HG03520 (cell line): ENCODE data around the gene COL16A1.
"Not testable (repeated sequence)": the region's sequence is repeated elsewhere in the genome, so short reads cannot be mapped to it uniquely, and the experiment has no call there.

ENCODE experiments used
- ATAC-seq: cut with Tn5 transposase; IDR thresholded peaks from one replicate; pipeline ENCODE4 v1.9.1; 2021; ENCODE audit warnings: mild to moderate bottlenecking, moderate library complexity; ENCODE audit not compliant: unreplicated experiment

Gene COL16A1

DNA sequence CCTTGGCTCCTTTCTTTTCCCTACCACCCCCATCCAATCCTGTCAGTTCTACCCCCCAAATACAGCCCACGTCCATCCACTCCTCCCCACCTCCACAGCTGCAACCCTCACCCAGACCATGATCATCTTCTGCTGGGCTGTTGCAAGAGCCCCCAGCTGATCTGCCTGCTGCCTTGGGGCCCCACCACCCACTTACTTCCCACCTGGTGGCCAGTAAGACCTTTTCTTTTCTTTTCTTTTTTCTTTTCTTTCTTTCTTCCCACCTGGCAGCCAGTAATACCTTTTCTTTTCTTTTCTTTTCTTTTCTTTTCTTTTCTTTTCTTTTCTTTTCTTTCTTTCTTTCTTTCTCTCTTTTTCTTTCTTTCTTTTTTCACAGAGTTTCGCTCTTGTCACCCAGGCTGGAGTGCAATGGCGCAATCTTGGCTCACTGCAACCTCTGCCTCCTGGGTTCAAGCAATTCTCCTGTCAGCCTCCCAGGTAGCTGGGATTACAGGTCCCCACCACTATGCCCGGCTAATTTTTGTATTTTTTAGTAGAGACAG is 3.3 kb upstream of the COL16A1 start:
- not testable (repeated sequence) for ATAC-seq

DNA sequence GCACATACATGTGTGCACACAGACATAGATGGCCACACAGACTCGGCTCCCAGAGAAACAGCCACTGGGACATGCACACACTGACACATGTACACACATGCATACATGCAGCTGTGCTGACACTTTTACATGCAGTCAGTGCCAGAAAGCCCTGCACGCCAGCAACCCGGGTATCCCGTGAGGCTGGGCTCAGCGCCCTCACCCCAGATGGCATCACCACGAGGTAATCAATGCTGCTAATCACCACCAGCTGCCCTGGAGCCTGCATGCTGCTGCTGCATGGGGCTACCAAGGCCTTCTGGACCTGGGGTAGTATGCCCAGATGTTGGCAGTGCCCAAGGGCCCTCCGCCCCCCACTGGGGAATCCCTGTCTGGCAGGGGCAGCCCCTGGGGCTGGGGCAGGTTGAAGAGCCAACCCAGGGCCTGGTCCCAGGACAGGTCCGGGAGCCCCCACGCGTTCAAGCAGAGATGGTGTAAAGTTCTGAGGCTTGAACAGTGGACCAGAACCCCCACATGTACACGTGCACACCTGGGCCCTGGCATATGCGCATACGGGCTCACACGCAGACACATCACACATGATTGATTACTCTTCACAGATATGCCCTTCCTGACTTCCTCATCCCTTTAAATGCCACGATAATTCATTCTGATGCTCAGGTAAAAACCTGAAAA is 2.7 kb upstream of the COL16A1 start:
- ATAC-seq: no peak

DNA sequence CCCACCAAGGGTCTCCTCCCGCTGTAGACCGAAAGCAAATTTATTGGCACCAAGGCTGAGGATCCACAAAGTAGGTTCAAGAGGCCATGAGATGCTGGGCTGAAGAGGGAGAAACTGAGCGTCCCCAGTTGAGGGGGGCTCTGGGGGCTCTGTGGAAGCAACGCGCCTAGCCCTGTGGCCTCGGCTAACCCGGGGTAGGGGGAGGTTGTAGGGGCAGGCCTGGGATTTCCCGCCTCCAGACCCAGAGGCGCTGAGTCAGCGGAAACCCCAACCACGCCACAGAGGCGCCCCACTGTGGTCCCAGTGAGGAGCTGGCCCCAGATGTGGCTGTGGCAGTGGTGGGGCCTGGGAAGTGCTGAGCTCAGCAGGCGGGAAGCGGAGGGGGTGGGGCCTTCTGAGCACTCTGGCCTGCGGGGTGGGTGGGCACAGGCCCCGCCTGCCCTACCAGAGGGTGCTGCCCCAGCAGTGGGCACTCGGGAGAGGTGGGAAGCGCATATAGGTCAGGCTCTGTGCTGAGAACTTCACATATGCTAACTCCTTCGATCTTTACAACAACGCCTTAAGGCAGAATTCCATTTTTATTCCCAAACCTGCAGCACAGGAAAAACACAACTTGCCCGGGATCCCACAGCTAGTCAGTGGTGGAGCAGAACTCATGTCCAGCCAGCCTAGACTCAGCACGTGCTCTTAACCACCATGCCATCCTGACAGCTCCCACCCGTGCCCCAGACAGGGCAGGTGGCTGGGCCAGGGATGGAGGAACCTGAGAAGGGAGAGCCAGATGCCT is 1.5 kb upstream of the COL16A1 start:
- no peak for ATAC-seq

DNA sequence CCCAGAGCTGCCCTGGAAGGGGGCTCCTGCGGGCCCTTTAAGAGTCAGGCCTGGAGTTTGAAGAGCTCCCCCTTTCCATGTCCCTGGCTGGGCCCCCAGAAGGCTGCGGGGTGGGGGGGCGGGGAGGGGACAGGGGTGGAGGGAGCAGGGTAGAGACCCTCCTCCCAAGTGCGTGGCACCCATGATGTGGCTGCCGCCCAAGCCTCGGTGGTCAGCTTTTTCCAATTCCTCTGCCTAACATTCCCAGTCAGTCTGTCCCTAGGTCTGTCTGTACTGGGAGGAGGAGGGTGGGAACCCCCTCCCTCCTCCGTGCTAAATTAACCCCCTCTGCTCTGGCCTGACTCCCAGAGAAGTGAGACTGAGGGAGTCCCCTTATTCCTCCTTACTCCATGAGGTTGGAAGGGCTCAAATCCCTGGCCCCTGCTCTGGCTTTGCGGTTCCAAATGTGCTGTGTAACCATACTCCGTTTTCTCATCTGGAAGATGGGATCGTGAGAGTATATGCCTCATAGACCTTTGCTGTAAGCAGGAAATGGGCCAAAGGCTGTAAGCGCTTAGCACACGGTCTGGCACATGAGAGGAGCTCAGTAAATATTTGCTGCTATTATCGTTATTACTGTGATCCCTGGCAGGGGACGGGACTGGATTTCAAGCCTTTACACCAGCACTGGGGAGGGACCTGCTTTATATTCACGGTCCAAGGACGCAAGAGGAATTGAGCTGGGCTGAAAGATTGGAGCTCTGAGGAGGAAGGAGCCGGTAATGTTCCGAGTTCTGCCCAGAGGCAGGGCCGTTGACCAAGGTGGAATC is 658 bp upstream of the COL16A1 start:
- ATAC-seq: no peak

DNA sequence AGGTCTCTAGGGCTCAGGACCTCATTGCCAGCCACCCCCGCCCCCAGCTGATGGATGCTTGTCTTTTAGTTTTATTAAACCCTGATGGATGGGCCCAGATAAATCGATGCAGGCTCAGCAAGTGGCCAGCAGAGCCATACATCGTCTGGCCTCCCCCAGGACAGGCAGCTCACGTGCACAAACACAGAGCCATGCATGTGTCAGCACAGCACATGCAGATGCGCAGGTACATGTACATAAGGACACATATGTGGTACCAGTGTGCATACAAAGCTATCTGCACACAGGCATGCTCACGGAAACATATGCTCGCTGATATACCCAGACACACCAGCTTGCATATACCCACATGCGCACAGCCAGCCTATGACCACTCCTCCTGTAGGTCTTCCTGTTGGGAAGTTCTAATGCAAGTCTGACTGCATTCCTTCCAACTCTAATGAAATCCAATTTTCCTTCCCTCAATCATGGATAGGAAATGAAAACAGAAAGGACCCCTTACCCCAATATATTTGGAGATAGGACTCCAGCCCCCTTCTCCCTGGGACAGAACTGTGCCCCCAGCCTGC is 897 bp downstream of the COL16A1 start:
- no peak for ATAC-seq

DNA sequence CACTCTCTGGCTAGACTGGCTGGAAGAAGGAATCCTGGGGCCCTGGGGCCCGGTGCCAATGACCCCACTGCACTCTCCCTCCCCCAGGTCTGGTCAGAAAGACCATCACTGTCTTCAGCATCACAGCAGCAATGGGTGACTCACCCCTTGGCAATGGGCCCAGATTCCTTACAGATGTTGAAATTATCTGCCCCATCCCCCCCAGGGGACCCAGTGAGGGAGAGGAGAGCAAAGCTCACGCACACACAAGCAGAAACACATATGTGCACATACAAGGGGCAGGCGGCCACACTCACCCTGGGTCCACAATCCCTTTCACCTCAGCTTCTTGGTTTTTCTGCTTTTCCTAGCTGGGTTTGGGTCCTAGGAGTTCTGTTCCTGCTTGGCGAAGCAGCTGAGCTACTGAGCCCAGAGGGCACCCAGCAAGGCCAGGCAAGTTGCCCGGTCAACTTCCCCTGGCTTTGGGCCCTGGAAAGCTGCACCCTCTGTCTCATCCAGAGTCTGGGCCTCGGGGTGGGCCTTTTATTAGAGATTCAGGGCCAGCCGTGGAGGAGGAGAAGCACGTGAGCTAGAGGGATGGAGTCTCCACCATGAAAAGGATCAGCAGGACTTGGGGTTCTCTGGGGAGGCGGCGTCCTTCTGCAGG is 2.6 kb downstream of the COL16A1 start:
- ATAC-seq: no peak

DNA sequence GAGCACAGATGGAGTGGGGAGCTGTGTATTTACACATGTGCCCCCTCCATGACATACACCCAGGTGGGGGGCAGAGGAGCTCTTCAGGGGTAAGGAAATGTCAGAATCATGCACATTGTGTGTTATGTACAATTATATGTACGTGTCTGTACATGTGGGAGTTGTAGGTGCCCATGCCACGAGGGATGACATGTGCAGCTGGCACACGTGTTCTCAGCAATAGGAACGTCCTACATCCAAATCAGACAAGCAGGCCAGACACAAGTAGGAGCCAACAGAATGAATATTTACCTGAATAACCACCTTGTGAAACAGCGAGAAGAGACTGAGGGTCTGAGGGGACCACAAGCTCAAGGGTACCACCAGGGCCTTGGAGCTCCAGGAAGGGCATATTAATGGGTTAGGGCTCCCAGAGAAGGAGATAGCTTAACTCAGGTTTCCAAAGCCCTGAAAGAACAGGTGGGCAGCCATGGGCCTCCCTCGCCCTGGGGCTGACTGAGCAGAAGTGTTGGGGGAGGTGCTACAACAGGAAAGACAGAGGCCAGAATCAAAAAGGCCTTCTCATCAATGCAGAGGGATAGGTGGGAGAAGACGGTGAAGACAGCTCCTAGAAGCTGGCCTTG is 3.2 kb downstream of the COL16A1 start:
- ATAC-seq: no peak

DNA sequence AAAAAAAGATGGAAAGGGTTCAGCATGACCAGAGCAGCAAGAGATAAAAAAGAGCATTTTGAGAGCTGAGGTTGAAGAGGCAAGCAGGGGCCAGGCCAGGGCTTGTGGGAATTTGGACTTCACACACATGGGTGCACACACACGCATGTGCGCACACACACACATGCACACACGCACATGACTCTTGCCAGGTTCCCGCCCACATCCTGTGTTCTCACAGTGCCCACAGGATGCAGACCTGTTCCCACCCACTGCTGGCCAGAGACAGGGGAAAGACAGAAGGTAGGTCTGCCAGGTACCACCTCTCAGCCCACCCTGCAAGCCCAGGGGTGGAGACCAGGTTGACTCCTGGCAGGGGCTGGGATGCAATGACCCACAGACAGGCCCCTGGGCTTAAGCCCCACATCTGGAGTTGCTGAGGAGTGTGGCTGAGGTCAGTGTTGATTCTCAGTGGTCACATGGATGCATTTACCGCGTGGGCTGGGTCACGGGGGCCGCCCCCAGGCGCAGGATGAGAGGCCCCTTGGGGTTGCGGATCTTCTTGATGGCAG is 4.4 kb downstream of the COL16A1 start:
- no peak for ATAC-seq

DNA sequence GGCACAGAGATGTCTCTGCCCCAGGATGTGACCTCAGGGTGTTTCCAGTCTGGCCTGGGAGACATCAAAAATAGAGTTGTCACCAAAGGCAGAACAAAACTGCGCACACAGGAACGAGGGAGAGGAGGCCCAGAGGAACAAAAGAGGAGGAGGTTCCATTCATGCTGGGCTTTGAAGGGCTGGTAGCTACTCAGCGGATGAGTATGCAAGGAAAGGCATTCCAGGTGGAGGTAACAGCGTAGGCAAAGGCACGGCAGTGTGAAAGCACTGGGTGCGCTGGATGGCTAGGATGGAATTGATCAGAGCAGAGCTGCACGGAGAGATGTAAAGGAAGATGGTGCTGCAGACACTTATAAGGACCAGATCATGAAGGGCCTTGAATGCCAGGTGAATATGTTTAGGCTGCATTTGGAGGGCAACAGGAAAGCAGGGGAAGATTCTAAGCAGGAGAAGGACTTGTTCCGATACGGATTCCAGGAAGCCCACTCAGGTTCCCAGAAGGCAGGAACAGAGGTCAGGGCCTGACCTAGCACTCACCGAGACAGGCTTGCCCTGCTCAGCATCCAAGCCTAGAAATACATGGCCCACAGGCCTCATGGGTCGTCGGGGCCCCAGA is 6.3 kb downstream of the COL16A1 start:
- no peak for ATAC-seq

DNA sequence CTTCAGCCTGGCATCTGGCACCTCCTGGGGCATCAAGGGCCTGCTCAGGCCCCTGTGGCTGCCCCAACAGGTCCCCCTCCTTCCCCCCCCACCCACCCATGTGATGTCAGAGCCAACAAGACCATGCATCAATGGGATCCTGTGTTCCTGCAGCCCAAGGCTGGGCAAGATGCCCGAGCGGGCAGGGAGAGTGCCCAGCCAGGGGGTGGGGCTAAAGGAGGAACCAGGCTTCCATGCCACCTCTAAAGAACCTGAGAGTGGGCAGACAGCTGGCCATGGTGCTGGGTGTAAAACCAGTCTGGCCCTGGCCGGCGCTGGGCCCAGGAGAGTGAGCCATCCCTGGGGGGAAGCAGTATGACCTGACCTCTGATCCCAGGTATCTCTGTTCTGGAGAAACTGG is 7.6 kb downstream of the COL16A1 start:
- ATAC-seq: no peak

DNA sequence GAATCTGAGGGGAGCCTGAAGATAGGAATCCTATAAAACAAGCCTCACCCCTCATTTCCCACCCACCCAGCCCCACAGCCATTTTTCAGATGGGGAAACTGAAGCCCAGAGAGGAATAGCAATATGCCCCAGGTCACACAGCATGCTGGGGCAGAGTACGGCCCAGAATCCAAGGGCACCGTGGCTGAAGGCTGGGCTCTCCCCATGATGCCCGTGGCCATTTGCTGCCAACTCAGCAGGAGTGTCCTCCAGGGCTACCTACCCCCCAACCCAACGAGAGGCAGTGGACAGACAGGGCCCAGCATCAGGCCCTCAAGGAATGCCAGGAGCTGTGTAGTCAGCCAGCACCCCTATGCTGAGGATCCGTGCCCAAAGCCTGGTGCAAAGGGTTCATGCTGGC is 8.5 kb downstream of the COL16A1 start:
- ATAC-seq: no peak

DNA sequence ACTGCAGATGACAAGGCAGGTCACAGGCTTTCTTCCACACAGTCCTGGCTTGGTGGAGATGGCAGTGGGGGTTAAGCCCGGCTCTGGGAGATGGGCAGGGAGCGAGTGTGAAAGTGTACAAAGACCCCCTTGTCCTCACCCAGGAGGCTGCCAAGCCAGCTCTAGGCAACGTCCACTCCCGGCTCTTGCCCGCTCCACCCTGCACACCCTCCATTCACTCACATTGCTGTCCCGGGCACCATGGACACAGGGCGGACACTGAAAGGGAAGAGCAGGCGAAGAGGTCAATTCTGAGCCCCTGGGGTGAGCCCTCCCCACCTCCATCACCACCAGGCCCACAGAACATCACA is 8.9 kb downstream of the COL16A1 start:
- ATAC-seq: no peak

DNA sequence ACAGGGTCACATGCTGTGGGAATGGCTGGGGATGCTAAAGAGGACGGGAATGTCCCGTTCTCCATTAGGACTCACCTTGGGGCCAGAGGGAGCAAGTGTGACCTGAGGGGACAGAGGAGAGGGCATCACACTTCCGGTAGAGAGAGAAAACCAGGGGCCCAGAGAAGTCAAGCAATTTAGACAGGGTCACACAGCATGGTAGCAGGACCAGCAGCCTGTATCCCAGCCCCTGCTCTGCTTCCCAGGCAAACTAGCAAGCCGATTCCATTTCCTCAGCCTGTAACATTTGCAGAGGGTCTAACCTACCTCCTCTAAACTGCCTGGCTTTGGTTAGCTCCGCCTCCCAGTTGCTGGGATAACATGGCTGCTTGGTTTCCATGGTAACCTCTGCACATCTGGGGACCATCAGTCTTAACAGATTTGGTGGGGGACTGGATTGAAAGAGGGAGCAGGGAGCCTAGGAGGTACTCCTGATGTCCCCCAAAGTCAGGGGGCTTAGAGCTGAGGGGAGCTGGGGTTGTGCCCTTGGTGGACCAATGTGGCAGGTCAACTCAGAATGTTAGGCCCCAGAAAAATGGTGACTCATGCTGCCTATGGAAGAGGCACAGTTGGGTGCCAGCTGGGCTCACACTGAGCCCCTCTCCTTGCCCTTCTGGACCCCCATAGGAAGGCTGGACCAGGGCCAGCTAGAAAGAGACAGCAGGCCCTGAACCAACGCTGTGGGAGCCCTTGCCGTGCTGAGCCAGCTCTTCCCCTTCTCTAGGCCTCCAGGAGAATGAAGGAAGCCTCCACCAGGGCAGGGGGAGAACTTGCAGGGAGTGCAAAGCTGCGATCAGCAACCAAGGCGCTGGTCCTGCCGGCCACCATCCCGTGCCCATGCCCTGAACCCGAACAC is 9.5 kb downstream of the COL16A1 start:
- ATAC-seq: no peak

DNA sequence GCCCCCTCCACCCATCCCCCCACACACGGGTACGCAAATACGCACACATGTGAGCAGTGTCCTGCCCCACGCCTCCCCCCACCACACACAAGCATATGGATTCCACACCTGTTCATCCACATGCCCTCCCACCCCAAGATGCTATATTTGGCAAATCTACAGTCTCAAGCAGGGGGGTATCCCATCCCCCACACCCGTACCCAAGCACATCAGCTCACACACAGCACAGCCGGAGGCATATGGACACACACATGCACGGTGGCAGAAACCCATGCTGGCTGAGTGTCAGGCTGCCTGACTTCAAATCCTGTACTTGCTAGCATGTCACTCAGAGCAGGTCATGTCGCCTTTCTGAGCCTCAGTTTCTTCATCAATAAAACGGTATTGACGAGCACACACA is 10.6 kb downstream of the COL16A1 start:
- ATAC-seq: no peak

DNA sequence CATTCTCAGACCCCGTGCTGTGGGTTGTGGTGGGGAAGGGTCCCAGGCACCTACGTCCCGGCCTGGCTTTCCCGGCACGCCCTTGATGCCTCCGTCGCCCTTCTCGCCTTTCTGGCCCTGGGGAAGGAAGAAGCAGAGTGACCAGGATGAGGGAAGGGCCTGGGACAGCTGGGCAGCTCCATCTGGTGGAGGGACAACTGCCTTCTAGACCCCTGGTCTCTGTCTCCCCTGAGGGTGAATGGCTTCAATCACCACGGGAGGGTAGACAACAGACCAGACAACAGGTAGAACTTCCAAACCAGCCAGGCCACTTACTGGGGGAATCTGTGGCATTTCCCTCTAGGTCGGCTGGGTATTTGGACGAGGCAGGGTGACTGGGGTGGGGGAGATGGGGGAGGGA is 11.9 kb downstream of the COL16A1 start:
- no peak for ATAC-seq

DNA sequence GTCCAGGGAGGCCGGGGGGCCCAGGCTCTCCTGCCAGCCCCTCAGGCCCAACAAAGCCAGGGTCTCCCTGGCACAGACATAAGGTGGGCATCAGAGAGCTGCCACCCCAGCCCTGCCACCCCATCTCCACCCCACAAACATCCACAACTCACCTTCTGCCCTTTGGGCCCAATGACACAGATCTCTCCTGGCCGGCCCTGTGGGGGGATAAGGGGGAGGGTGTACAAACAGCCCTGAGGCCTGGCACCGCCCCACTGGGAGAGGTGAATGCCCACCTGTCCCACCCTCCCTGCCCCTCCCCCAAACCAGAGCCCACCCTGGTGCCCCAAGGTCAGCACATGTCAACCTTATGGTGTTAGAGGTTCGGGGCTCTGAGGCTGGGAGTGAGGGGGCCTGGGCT is 12.4 kb downstream of the COL16A1 start:
- no peak for ATAC-seq

DNA sequence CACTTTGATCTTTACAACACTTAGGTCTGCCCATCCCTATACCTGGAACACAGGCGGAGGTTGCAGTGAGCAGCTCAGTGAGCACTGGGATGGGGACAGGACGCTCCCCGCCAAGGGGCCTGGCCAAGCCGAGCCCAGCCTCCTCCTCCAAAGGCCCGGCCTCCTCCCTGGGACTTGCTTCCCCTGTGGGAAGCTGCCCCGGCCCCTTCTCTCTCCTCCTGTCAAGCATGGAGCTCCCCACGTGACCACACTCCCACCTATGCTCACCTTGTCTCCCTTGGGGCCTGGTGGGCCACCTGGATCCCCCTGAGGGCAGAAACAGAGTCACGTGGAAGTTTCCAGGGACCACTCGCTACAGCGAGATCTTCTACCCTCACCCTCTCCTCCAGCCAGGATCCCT is 12.9 kb downstream of the COL16A1 start:
- ATAC-seq: no peak

DNA sequence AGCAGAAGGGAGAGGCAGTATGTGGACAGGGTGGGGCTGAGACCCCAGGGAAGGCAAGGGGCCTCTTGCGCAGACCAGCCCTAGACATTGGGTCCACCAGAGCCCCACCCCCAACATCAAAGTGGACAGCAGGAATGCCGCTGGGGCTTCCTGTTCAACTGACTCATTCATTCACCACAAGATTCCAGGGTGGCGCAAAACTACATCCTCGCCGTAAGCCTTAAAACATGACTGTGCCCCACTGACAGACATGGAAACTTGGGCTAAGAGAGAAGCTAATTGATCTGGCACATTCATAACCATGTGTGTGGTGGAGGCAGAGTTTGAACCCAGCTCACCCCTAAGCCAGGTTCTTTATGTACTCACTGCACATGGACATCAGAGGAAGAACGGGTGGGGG is 14.0 kb downstream of the COL16A1 start:
- no peak for ATAC-seq

DNA sequence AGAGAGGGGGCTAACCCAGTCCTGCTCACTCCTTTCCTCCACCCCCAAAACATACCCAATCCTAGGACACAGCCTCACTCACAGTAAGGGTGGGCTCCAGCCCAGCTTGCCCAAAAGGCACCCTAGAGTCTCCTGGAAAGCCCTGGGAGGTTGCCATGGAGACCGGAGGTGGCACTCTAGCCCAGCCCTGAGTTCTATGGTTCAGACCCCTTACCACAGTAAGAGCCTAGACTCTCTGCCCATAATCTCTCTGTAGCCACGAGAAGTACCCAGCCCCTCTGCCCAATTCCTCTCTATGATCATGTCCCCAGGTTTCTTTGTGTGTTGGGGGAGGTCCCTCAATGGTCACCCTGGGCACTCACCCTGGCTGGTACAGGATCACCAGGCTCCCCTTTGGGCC is 14.4 kb downstream of the COL16A1 start:
- ATAC-seq: no peak
